Right atrium auricular region (tissue), 2 donors: ENCODE results near the gene LRCH1. TPM values are rescaled to one million over a fixed set of nuclear protein-coding genes. Genes with fewer than 3 reads are reported as not detected.

Experiments used
- DNase-seq: peaks from one replicate; pipeline ENCODE4 v3.0.0-alpha.2; 2019; ENCODE audit warnings: low spot score
- H3K27ac ChIP-seq, 2 donors: fragments of 200-600 bp; sonication (generic); 1 replicate in 1 of 2; 2 replicates in 1 of 2; pipeline ENCODE4 v1.5.1; 2016 to 2019
- H3K27me3 ChIP-seq, 2 donors: fragments of 200-600 bp; sonication (generic); one replicate each; pipeline versions ENCODE4 v1.5.1 to v1.6.0; 2017 to 2019
- H3K36me3 ChIP-seq: fragments of 200-600 bp; sonication (generic); one replicate; pipeline ENCODE4 v1.5.1; 2016
- H3K4me1 ChIP-seq, 2 donors: fragments of 200-600 bp; sonication (generic); one replicate each; pipeline versions ENCODE4 v1.5.1 to v1.6.0; 2017 to 2019
- H3K4me3 ChIP-seq, 2 donors: fragments of 200-600 bp; sonication (generic); 1 replicate in 1 of 2; 2 replicates in 1 of 2; pipeline ENCODE4 v1.5.1; 2017 to 2019; ENCODE audit warnings: mild to moderate bottlenecking in 1 of 2, moderate library complexity in 1 of 2
- H3K9me3 ChIP-seq, 2 donors: fragments of 200-600 bp; sonication (generic); one replicate each; pipeline ENCODE4 v1.5.1; 2019
- CTCF ChIP-seq, 2 donors: fragments of 200-600 bp; sonication (generic); IDR thresholded peaks; one replicate each; pipeline ENCODE4 v1.5.1; 2019; ENCODE audit warnings: antibody characterized with exemption in 2 of 2
- total RNA-seq, 2 donors: library from RNA; depleted of rRNA; stranded (reverse); fragments of >200 nt; gene quantifications; one replicate each; pipeline ENCODE4 v1.1.0, GENCODE V29; 2016

Gene LRCH1
- total RNA-seq, 2 donors from 2014 or later: 6.9 to 10.9 TPM

GRCh38 chr13:46603165-46603603, 50.2 kb downstream of the LRCH1 start:
- no peak for DNase-seq
- no peaks in the 10 kb centered on the region for H3K27me3 ChIP-seq
- H3K4me1 ChIP-seq: peaks cover 0 to 73% of the 10 kb centered on the region in 2 donors
- no peak overlapping the region for H3K27ac ChIP-seq
- no peaks in the 10 kb centered on the region for H3K9me3 ChIP-seq
- TF ChIP-seq CTCF (IDR thresholded peaks at IDR 0.05): peak in 1 of 2 donors; percentile 47
- no peaks in the 10 kb centered on the region for H3K36me3 ChIP-seq
- no peak overlapping the region for H3K4me3 ChIP-seq

- Histone ChIP-seq H3K27me3 (no peaks in the 10 kb centered on the region), H3K9me3 (no peaks in the 10 kb centered on the region), H3K27ac (peak overlapping the region; percentile 2 to 44), H3K4me3 (no peak overlapping the region), H3K4me1 (peaks cover 0 to 79% of the 10 kb centered on the region in 2 donors), H3K36me3 (no peaks in the 10 kb centered on the region)
- TF ChIP-seq CTCF (IDR thresholded peaks at IDR 0.05): no peak
- DNase-seq: no peak
Measured at GRCh38 chr13:46604226-46604990, 51.4 kb downstream of the LRCH1 start.

- no peaks in the 10 kb centered on the region for H3K9me3 ChIP-seq
- peak overlapping the region; percentile 2 to 44 for H3K27ac ChIP-seq
Measured at GRCh38 chr13:46605076-46605824, 52.3 kb downstream of the LRCH1 start.

GRCh38 chr13:46605825-46606554, 53.0 kb downstream of the LRCH1 start:
- Histone ChIP-seq H3K36me3 (no peaks in the 10 kb centered on the region), H3K27me3 (no peaks in the 10 kb centered on the region), H3K27ac (peak overlapping the region; percentile 6 to 44), H3K4me3 (no peak overlapping the region), H3K4me1 (peaks cover 0 to 76% of the 10 kb centered on the region in 2 donors), H3K9me3 (no peaks in the 10 kb centered on the region)
- DNase-seq: no peak
- no peak for TF ChIP-seq CTCF (IDR thresholded peaks at IDR 0.05)

More at GRCh38 chr13:46605076-46605824, 52.3 kb downstream of the LRCH1 start:
- H3K27me3 ChIP-seq: no peaks in the 10 kb centered on the region
- no peak for TF ChIP-seq CTCF (IDR thresholded peaks at IDR 0.05)
- peaks cover 0 to 81% of the 10 kb centered on the region in 2 donors for H3K4me1 ChIP-seq
- H3K36me3 ChIP-seq: no peaks in the 10 kb centered on the region
- DNase-seq: no peak
- H3K4me3 ChIP-seq: no peak overlapping the region

- Histone ChIP-seq H3K27ac (peak overlapping the region in 1 of 2 donors; percentile 6), H3K36me3 (no peaks in the 10 kb centered on the region), H3K4me1 (peaks cover 0 to 69% of the 10 kb centered on the region in 2 donors), H3K9me3 (no peaks in the 10 kb centered on the region), H3K27me3 (no peaks in the 10 kb centered on the region), H3K4me3 (no peak overlapping the region)
- no peak for DNase-seq
- TF ChIP-seq CTCF (IDR thresholded peaks at IDR 0.05): no peak
Measured at GRCh38 chr13:46606970-46607369, 54.0 kb downstream of the LRCH1 start.
